GM19239 (cell line): ENCODE results near the gene VAPA.
"Not testable (repeated sequence)": the region's sequence is repeated elsewhere in the genome, so short reads cannot be mapped to it uniquely, and the experiment has no call there.

Source experiments
- DNase-seq: peaks from one replicate; pipeline ENCODE4 v3.0.0; 2011; ENCODE audit warnings: low spot score; ENCODE audit not compliant: insufficient read length
- FAIRE-seq: peaks from 2 replicates; lab custom pipeline; 2011; peaks lifted over from hg19 to GRCh38; lab: Jason Lieb, UNC

Gene VAPA

DNA sequence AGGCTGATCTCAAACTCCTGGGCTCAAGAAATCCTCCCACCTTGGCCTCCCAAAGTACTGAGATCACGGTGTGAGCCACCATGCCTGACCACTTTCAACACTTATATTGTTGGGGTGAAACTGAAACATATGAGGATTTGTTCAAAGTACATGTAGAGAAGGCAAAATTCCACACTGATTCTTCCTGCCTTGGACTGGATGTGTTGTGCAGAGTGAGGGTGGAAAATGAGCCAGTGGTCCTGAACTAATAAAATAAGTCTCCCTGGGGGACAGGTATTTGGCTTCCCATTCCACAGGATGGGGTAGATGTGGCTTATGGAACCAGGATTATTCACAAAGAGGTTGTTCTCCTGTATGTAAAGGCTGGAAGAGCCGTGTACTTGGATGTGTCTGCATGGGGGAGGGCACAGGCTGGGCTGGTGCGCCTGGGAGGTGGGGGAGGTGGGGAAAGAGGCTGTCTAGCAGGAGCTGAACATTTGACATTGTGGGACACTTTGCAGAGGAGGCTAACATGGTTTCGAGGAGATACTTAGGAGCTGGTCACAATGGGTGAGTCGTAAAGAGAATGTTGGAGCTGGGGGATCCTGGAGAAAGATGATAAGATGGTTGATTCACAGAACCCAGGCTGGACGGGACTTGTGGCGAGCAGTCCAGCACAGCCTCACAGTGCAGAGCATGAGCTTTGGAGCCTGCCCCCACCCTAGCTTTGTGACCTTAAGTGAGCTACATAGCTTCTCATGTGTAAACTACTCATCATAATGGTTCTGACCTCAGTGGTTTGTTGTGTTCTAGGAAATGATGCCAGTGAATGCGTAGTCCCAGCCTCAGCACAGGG, 28.4 kb upstream of the VAPA start, which contains the start of gene TXNDC2:
Gene TXNDC2, plus strand, starts transcription at position 804 of the 835 bp plus-strand sequence. CDS start 708 bp downstream, outside the sequence.
- FAIRE-seq (no peak), DNase-seq (no peak)

DNA sequence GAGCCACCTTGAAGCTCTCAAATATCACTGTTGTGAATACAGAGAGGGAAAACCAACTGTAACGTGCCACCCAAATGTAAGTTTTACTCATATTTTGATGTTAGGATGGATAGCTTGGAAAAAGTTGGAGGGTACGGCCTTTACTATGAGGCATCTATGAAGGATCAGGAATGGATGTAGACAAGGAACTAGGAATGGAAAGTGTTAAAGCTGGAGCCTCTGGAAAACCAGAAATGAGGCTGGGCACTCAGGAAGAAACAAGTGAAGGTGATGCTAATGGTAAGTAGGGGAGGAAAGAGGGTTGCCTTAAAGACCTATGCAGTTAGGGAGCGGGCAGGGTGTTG, 27.8 kb upstream of the VAPA start:
- no peak for FAIRE-seq
- DNase-seq = no peak

DNA sequence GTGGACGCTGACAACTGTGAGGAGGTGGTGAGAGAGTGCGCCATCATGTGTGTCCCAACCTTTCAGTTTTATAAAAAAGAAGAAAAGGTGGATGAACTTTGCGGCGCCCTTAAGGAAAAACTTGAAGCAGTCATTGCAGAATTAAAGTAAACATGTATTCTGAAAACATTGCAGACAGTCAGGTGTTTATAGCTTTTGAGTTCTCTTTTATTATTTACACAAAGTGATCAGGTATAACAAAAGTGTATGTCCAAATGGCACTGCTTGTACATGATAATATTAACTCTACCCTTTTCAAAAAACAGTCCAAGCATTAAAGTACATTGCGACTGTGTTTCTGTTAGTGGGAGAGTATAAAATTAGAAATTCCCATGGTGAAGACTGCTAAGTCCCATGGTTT, 25.8 kb upstream of the VAPA start:
- no peak for DNase-seq
- FAIRE-seq = no peak

DNA sequence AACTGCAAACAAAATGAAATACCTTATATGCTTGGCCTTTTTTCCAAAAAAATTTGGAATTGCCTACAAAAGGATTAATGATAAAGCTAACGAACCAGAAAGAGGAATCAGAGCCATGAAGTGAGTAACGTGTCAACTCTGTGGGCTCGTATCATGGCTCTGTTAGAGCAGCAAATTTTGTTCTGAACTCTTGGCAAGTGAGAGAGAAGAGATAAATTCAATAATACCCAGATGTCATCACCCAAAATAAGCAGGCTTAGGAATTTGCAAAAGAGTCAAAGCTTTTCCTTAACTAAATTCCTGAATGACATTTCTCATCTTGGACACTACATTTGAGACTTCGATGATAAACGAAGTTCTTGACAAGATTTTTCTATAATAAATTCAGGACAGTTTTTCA, 23.6 kb upstream of the VAPA start:
- DNase-seq = no peak
- FAIRE-seq = no peak

DNA sequence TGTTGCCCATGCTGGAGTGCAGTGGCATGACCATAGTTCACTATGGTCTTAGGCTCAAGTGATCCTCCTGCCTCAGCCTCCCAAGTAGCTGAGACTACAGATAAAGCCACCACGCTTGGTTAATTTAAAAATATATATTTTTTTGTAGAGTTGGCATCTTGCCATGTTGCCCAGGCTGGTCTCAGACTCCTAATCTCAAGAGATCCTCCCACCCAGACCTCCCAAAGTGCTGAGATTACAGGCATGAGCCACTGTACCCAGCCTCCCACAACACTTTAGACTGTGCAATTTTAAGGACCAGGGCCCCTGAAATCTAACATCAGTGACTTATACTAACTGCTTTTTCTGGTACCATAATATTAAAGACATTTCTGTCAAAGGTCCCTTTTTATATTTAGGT, 22.9 kb upstream of the VAPA start:
- DNase-seq (no peak), FAIRE-seq (no peak)

DNA sequence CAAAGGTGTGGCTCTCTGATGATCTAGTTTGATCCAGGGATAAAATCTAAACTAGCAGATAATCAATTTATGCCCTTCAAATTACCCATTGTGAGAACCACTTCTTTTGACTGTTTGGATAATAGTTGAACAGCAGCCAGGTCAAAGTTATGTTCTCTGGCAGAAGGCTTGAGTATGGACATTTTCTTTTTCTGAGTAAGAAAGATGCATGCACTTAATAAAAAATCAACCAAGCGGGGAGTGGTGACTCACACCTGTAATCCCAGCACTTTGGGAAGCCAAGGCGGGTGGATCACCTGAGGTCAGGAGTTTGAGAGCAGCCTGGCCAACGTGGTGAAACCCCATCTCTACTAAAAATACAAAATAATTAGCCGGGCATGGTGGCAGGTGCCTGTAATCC, 22.3 kb upstream of the VAPA start:
- not testable (repeated sequence) for DNase-seq, FAIRE-seq

DNA sequence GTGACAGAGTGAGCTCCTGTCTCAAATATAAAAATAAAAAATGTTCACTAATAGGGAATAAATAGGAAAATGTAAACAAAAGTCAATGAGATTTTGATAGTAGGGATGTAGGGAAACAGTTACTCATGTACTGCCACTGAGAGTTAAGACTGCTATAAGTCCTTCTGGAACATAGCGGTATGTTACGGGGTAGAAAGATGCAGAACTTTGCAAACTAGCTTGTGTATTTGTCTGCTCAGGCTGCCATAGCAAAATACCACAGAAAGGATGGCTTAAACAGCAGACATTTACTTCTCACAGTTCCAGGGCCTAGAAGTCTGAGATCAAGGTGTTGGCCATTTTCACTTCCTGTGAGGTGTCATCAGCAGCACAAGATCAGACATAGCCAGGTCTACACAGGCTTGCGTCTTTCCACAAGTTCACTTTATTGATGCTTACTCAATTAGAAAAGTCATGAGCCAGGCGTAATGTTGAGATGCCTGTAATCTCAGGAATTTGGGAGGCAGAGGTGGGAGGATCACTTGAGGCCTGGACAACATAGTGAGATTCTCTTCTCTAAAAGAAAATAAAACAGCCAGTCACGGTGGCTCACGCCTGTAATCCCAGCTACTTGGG, 19.3 kb upstream of the VAPA start:
- no peak for DNase-seq
- no peak for FAIRE-seq

DNA sequence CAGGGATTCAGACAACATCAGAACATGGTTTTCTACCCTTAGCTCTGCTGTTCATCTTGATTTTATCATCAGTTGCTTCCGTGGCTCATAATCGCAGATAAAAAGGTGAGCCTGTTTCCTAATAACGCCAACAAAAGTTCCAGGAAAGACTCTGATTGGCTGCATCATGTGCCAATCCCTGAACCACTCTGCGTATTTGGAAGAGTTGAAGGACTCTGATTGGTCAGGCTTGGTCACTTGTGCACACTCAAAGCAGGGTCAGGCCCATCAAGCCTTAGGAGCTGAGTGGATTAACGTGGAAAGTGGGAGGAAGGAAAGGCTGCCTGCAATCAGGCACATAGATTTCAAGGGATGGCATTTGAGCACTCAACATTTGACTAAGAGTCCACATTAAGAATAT, 16.7 kb upstream of the VAPA start:
- FAIRE-seq = no peak

DNA sequence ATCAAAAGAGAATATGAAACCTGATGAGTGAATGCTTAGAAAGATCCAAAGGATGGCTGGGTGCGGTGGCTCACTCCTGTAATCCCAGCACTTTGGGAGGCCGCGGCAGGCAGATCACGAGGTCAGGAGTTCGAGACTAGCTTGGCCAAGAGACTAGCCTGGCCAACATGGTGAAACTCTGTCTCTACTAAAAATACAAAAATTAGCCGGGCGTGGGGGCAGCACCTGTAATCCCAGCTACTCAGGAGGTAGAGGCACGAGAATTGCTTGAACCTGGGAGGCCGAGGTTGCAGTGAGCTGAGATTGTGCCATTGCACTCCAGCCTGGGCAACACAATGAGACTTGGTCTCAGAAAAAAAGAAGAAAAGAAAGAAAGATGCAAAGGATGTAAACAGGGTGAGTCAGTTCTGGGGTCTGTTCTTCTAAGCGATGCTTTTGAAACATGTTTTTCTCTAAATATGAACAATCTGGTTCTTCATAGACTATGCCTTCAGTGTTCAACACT, 16.0 kb upstream of the VAPA start:
- DNase-seq, FAIRE-seq: not testable (repeated sequence)

More for the DNA sequence above, 16.7 kb upstream of the VAPA start:
- DNase-seq = no peak

DNA sequence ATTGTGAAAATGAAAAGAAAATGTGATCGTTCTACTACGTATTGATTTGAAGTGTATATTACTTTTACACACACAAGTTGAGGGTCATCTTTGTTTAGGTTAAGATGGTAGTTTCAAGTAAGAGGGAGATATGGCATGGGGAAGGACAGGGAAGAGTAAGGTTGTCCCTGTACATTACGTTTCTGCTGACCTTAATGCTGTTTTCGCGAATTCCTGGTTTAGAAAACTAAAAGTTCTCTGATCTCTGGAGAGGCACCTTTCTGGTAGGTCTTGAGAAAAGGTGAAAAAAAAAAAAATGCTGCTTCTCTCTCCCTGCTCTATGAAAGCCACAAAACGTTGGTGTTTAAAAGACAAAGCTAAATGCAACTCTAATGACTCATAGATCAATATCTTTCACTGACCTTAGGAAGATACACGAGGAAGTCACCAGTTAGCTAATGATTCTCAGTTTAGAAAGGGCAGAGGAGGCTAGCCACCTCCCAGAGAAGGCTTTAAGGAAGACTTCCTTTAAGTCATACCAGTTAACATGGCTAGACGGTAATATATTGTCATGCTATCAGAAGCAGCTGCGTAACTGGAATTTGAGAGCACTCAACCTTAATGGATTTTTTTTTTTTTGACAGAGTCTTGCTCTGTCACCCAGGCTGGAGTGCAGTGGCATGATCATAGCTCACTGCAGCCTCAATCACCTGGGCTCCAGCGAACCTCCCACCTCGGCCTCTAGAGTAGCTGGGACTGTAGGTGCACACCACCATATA, 14.8 kb upstream of the VAPA start:
- FAIRE-seq = no peak
- DNase-seq = no peak

DNA sequence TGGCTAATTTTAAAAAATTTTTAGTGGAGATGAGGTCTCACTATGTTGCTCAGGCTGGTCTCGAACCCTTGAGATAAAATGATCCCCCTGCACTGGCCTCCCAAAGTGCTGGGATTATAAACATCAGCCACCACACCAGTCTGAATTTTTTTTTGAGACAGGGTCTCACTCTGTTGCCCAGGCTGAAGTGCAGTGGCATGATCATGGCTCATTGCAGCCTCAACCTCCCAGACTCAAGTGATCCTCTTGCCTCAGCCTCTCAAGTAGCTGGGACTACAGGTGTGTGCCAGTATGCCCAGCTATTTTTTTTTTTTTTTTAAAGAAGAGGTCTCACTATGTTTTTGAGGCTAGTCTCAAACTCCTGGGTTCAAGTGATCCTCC, 14.3 kb upstream of the VAPA start:
- DNase-seq, FAIRE-seq: not testable (repeated sequence)

DNA sequence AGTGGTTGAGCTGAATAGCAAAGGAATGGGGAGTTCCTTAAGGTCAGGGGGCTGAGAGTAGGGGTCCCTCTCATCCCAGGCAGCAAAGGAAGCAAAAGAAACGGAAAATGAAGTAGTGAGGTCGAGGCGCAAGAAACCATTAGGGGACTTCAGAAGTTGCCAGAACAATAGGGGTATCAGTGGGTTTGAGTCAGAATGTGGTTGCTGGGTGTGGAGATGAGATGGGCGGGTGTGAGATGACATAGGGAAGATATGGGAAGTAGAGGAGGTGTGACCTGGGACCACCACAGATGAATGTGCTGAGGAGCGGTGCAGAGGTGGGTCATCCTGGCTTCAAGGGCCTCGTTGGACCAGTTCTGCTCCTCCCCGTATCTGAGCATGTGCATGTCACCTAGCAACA, 13.1 kb upstream of the VAPA start:
- FAIRE-seq = no peak

DNA sequence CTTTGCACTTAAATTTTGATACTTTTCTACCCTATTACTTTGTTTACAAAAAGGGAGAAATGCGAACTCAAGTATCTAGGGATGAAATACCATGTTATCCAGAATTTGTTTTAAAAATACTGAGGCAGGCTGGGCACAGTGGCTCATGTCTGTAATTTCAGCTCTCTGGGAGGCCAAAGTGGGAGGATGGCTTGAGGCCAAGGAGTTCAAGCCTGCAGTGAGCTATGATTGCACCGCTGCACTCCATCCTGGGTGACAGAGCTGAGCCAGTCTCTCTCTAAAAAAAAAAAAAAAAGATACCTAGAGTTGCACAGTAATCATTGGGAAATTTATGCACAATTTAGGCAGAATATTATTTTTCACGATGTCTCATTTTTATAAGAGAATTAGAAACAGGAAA, 12.4 kb upstream of the VAPA start:
- DNase-seq (no peak), FAIRE-seq (no peak)

More for the DNA sequence above, 13.1 kb upstream of the VAPA start:
- no peak for DNase-seq

DNA sequence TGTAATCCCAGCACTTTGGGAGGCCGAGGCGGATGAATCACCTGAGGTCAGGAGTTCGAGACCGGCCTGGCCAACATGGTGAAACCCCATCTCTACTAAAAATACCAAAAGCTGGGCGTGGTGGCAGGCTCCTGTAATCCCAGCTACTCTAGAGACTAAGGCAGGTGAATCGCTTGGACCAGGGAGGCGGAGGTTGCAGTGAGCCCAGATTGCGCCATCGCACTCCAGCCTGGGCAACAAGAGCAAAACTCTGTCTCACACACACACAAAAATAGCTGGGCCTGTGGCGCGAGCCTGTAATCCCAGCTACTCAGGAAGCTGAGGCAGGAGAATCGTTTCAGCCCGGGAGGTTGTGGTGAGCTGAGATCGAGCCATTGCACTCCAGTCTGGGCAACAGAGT, 11.6 kb upstream of the VAPA start:
- not testable (repeated sequence) for DNase-seq, FAIRE-seq

DNA sequence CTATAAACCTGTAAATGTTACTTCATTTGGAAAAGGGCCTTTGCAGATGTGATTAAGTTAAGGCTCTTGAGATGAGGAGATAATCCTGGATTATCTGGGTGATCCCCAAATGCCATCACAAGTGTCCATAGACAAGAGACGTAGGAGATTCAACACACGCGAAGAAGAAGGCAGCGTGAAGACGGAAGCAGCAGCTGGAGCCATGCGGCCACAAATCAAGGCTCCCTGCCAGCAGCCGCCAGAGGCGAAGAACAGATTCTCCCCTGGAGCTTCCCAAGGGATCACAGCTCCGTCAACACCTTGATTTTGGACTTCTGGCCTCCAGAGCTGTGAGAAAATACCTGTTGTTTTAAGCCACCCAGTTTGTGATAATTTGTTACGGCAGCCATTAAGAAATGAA, 11.0 kb upstream of the VAPA start:
- DNase-seq (no peak), FAIRE-seq (no peak)

DNA sequence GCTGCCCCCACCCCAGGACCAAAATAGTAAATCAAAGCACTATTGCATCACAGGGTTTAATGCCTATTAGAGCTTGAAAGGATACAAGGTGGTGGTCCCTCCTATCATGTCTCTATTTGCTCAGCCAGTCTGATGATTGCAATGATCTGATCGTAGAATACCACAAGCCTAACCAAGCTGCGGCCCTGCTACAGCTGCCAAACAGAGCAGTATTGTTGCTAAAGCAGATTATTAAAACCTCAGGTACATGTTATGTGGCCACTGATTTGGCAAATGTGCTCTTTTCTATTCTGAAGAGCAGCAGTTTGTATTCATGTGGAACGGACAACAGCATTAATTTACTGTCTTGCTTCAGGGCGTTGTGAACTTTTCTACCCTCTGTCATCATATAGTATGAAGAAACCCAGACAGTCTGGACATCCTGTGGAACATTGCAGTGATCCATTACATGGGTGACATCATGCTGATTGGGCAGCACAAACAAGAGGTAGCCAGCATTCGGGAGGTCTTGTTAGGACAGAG, 8.4 kb upstream of the VAPA start:
- no peak for FAIRE-seq

DNA sequence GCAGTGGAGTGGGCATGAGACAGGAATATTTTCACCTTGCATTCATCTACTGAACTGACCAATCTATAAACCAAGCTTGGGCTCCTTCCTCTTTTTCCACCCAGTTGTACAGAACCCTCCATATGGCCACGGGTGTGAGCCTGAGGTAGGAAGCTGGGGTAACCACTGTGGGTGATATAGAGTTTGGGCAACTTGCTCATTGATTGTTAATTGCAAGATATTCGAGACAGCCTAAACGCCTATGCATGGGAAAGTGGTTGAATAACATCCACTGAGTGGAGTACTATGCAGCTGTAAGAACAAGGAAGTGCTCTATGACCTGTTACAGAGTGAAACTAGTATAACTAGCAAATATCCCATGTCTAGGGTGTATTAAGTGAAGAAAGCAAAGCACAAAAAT, 7.3 kb upstream of the VAPA start:
- no peak for FAIRE-seq
- no peak for DNase-seq

More for the DNA sequence above, 8.4 kb upstream of the VAPA start:
- no peak for DNase-seq

DNA sequence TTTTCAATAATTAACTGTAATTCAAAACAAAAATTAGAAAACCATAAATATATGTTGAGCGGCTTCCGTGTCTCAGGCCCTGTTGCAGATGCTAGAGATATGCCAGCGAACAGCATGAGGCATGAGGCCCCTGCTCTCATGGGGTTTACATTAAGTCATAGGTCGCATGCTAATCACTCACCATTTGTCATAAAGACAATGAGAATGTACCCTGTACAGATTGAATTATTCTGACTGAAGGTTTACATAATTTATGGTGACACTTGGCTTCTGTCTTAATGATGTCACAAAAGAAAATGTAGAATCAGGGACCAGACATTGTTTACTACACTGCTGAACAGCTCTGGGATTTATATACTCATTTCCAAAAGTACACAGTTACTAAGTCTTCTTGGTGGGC, 5.9 kb upstream of the VAPA start:
- DNase-seq (no peak), FAIRE-seq (no peak)

DNA sequence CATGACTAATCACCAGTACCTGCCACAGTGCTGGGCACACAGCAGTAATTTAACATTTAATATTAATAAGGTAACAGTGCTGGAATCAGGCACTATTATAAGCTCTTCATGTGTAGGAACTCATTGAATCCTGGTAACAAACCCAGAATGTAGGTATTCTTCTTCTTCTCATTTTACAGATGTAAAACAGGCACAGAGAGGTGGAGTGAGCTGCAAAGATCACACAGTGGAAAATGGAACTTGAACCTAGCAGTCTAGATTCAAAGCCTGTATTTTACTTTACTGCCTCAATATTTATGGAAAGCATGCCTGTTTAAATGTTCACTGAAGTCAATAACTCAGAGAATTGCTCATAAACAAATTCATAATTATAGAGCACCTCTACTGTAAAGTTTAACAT, 3.7 kb upstream of the VAPA start:
- FAIRE-seq (no peak), DNase-seq (no peak)

DNA sequence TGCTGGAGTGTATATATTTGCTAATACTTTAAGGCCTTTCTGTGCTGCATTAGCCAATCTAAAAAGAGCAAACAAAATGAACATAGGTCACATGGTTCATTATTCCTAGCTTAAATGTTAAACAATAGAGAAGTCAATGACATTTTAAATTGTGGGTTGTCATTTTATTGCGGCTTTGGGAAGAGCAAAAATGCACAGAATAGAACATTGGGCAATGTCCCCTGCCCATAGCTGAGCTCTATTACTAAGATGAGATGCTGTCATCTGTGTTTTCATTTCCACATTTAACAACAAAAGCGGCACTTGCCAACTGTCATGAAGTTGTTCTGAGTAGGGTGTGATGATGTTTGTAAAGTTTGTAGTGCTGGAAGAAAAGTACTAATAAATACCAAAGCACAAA, 3.2 kb upstream of the VAPA start:
- FAIRE-seq (no peak), DNase-seq (no peak)

DNA sequence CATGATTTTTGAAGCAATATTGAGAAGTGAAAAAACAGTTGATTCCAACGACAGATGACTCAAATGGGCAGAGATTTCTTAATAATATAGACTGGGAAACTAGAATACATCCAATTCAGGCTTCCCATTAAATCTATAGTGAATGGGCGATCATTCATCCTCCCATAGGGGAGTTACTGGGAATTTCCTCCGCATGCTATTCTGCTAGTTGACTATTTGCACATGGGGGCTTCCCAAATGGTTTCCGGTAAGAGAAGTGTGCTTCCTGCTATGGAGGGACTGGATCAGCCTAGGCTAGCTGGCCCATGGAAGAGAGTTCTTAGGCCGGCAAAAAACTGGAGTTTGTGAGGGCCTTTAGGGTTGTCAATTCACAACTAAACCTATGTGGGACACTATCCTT, 2.6 kb upstream of the VAPA start:
- DNase-seq (no peak), FAIRE-seq (no peak)
